Fibroblast of mammary gland (primary cell): ENCODE results near the gene TRIM22.
"Not testable (repeated sequence)": the region's sequence is repeated elsewhere in the genome, so short reads cannot be mapped to it uniquely, and the experiment has no call there.

Source experiments
- DNase-seq: peaks from one replicate; pipeline ENCODE4 v3.0.0-alpha.2; 2010; ENCODE audit warnings: low read depth
- H3K4me3 ChIP-seq: 2 replicates; pipeline ENCODE4 v1.5.1; 2011; ENCODE audit warnings: low read depth, mild to moderate bottlenecking, low read length, moderate library complexity; ENCODE audit not compliant: control insufficient read depth
- CTCF ChIP-seq: conservative IDR thresholded peaks from 2 replicates; pipeline ENCODE4 v1.5.1; 2011; ENCODE audit warnings: low read depth, low read length, inconsistent platforms; ENCODE audit not compliant: control insufficient read depth, insufficient read depth

Gene TRIM22

GRCh38 chr11:5698281-5698680 is 8.7 kb downstream of the TRIM22 start:
- no peak overlapping the region for H3K4me3 ChIP-seq
- TF ChIP-seq CTCF, result no peak
- DNase-seq, result no peak

GRCh38 chr11:5700421-5701054 is 10.9 kb downstream of the TRIM22 start:
- no peak for TF ChIP-seq CTCF
- DNase-seq, result no peak
- H3K4me3 ChIP-seq, result no peak overlapping the region

- no peak for DNase-seq
- no peak for TF ChIP-seq CTCF
- no peak overlapping the region for H3K4me3 ChIP-seq
Observed at GRCh38 chr11:5701055-5701577, 11.5 kb downstream of the TRIM22 start.

- TF ChIP-seq CTCF, result no peak
- no peak for DNase-seq
- H3K4me3 ChIP-seq, result no peak overlapping the region
Observed at GRCh38 chr11:5703741-5704536, 14.3 kb downstream of the TRIM22 start.

- DNase-seq, result peak; percentile 24
- no peak overlapping the region for H3K4me3 ChIP-seq
- no peak for TF ChIP-seq CTCF
Observed at GRCh38 chr11:5705688-5706087, 16.1 kb downstream of the TRIM22 start.

- TF ChIP-seq CTCF, result peak; percentile 42
- no peak for DNase-seq
- no peak overlapping the region for H3K4me3 ChIP-seq
Observed at GRCh38 chr11:5712507-5712906, 22.9 kb downstream of the TRIM22 start.

GRCh38 chr11:5713695-5714094 is 24.1 kb downstream of the TRIM22 start:
- no peak for TF ChIP-seq CTCF
- DNase-seq, result no peak
- no peak overlapping the region for H3K4me3 ChIP-seq

- not testable (repeated sequence) for H3K4me3 ChIP-seq, DNase-seq
Observed at GRCh38 chr11:5716518-5716917, 26.9 kb downstream of the TRIM22 start.
